Trophoblast cell (in vitro differentiated cells and primary cell): Measurements from ENCODE around the gene KCNJ10.
"Not testable (repeated sequence)": the region's sequence is repeated elsewhere in the genome, so short reads cannot be mapped to it uniquely, and the experiment has no call there.

Experiments used
- DNase-seq, 2 donors: peaks; one replicate each; pipeline ENCODE4 v3.0.0-alpha.2; 2016
- H2AFZ ChIP-seq: 2 replicates; pipeline ENCODE4 v1.6.1; 2013; ENCODE audit warnings: low read length, moderate library complexity, mild to moderate bottlenecking; ENCODE audit not compliant: insufficient read depth, poor library complexity
- H2AK5ac ChIP-seq: 2 replicates; pipeline ENCODE4 v1.6.1; 2013; ENCODE audit warnings: mild to moderate bottlenecking, low read length
- H2BK120ac ChIP-seq: 2 replicates; pipeline ENCODE4 v1.6.1; 2013; ENCODE audit warnings: low read length, mild to moderate bottlenecking, moderate library complexity; ENCODE audit not compliant: insufficient read depth, poor library complexity
- H2BK12ac ChIP-seq: 2 replicates; pipeline ENCODE4 v1.6.1; 2013; ENCODE audit warnings: mild to moderate bottlenecking, low read length, moderate library complexity
- H2BK5ac ChIP-seq: 2 replicates; pipeline ENCODE4 v1.6.1; 2013; ENCODE audit warnings: low read length, low read depth, moderate library complexity, mild to moderate bottlenecking; ENCODE audit not compliant: poor library complexity
- H3K14ac ChIP-seq: 2 replicates; pipeline ENCODE4 v1.6.1; 2013; ENCODE audit warnings: mild to moderate bottlenecking, low read length
- H3K18ac ChIP-seq: 2 replicates; pipeline ENCODE4 v1.6.1; 2013; ENCODE audit warnings: mild to moderate bottlenecking, low read length
- H3K23ac ChIP-seq: 2 replicates; pipeline ENCODE4 v1.6.1; 2013; ENCODE audit warnings: low read length
- H3K27ac ChIP-seq: 2 replicates; pipeline ENCODE4 v1.5.1; 2013; ENCODE audit warnings: low read depth, mild to moderate bottlenecking, inconsistent platforms, low read length, moderate library complexity
- H3K27me3 ChIP-seq: 2 replicates; pipeline ENCODE4 v1.6.1; 2013; ENCODE audit warnings: inconsistent platforms, mild to moderate bottlenecking, low read length, moderate library complexity; ENCODE audit not compliant: insufficient read depth
- H3K36me3 ChIP-seq, 2 experiments: 1 replicate in 1 of 2; 2 replicates in 1 of 2; pipeline ENCODE4 v1.6.1; 2013; ENCODE audit warnings: low read length in 2 of 2, mild to moderate bottlenecking in 2 of 2, moderate library complexity in 1 of 2; ENCODE audit not compliant: insufficient read depth in 2 of 2, control insufficient read depth in 1 of 2
- H3K4ac ChIP-seq: 2 replicates; pipeline ENCODE4 v1.6.1; 2013; ENCODE audit warnings: low read depth, mild to moderate bottlenecking, low read length, moderate library complexity
- H3K4me1 ChIP-seq, 2 experiments: 1 replicate in 1 of 2; 2 replicates in 1 of 2; pipeline ENCODE4 v1.6.1; 2013; ENCODE audit warnings: low read length in 2 of 2, mild to moderate bottlenecking in 2 of 2, moderate library complexity in 1 of 2; ENCODE audit not compliant: insufficient read depth in 2 of 2, control insufficient read depth in 1 of 2
- H3K4me2 ChIP-seq: 2 replicates; pipeline ENCODE4 v1.6.1; 2013; ENCODE audit warnings: inconsistent platforms, mild to moderate bottlenecking, low read length, moderate library complexity
- H3K4me3 ChIP-seq: 2 replicates; pipeline ENCODE4 v1.5.1; 2013; ENCODE audit warnings: mild to moderate bottlenecking, low read depth, low read length, inconsistent platforms
- H3K79me1 ChIP-seq: one replicate; pipeline ENCODE4 v1.6.1; 2013; ENCODE audit warnings: low read length
- H3K79me2 ChIP-seq: 2 replicates; pipeline ENCODE4 v1.6.1; 2013; ENCODE audit warnings: low read length, mild to moderate bottlenecking; ENCODE audit not compliant: control insufficient read depth, insufficient read depth, poor library complexity
- H3K9ac ChIP-seq: 2 replicates; pipeline ENCODE4 v1.6.1; 2013; ENCODE audit warnings: mild to moderate bottlenecking, low read length
- H3K9me3 ChIP-seq: 2 replicates; pipeline ENCODE4 v1.6.1; 2013; ENCODE audit warnings: low read depth, mild to moderate bottlenecking, control low read depth, inconsistent platforms, low read length; ENCODE audit not compliant: insufficient read depth
- H4K12ac ChIP-seq: 2 replicates; pipeline ENCODE4 v1.6.1; 2013; ENCODE audit warnings: low read depth, mild to moderate bottlenecking, low read length, moderate library complexity
- H4K8ac ChIP-seq: 2 replicates; pipeline ENCODE4 v1.6.1; 2013; ENCODE audit warnings: low read depth, mild to moderate bottlenecking, low read length, moderate library complexity
- H4K91ac ChIP-seq: one replicate; pipeline ENCODE4 v1.6.1; 2013; ENCODE audit warnings: low read depth, mild to moderate bottlenecking, low read length, moderate library complexity
- WGBS: extraction: QIAGEN DNeasy Blood & Tissue Kit; methylation state at CpG from one replicate; pipeline ENCODE4 v1.1.7; 2013; ENCODE audit warnings: missing lambda C conversion rate; ENCODE audit not compliant: insufficient read length, insufficient coverage; ENCODE audit errors: extremely low coverage; 5-methylcytosine and 5-hydroxymethylcytosine counted together

The KCNJ10 gene

DNA sequence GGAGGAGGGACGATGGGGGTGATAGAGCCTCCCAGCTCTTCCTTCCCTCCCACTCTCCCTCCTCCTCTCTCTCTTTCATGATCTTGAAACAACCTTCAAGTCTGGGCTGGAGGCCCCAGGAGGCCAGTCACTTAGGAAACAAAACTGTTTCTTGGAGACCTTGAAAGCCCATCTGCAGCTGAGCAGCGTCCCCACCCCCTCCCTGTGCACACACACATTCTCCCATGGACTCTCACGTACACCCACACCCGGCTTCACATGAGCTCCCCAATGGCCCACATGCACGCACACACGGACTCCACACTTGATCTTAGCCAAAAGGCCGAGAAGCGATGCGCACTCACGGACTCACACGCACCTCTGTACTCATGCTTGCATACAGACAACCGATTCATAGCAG is 42.4 kb upstream of the KCNJ10 start:
- H3K4ac ChIP-seq = no peak overlapping the region
- no peak overlapping the region for H2BK120ac ChIP-seq
- H3K9me3 ChIP-seq = peaks cover 3% of the 10 kb centered on the region
- H3K27me3 ChIP-seq = no peaks in the 10 kb centered on the region
- H3K27ac ChIP-seq = no peak overlapping the region
- H2AK5ac ChIP-seq = no peak overlapping the region
- no peaks in the 10 kb centered on the region for H3K36me3 ChIP-seq
- H3K18ac ChIP-seq = no peak overlapping the region
- no peak overlapping the region for H2BK5ac ChIP-seq
- no peaks in the 10 kb centered on the region for H3K79me1 ChIP-seq
- no CpG with 5 or more reads among the region's 12 CpGs for WGBS
- no peak overlapping the region for H3K23ac ChIP-seq
- H2AFZ ChIP-seq = no peak overlapping the region
- H4K12ac ChIP-seq = no peak overlapping the region
- no peak overlapping the region for H3K4me3 ChIP-seq
- H3K14ac ChIP-seq = no peak overlapping the region
- H4K8ac ChIP-seq = no peak overlapping the region
- H4K91ac ChIP-seq = no peak overlapping the region
- no peak overlapping the region for H3K9ac ChIP-seq
- H3K4me2 ChIP-seq = no peak overlapping the region
- H3K4me1 ChIP-seq = peaks cover 0 to 1% of the 10 kb centered on the region in 2 experiments
- no peak for DNase-seq
- H2BK12ac ChIP-seq = no peak overlapping the region
- H3K79me2 ChIP-seq = no peaks in the 10 kb centered on the region

GRCh38 chr1:160111462-160111861 is 41.5 kb upstream of the KCNJ10 start:
- not testable (repeated sequence) for H4K8ac ChIP-seq, H2AFZ ChIP-seq, H3K27me3 ChIP-seq, H2BK5ac ChIP-seq, H3K4me1 ChIP-seq, H2BK120ac ChIP-seq, H4K12ac ChIP-seq, H3K23ac ChIP-seq, H3K18ac ChIP-seq, H3K9ac ChIP-seq, H2AK5ac ChIP-seq, H3K14ac ChIP-seq, H3K27ac ChIP-seq, H3K4ac ChIP-seq, DNase-seq, H3K4me2 ChIP-seq, H3K79me1 ChIP-seq, H4K91ac ChIP-seq, H3K4me3 ChIP-seq, H3K9me3 ChIP-seq, H2BK12ac ChIP-seq, H3K36me3 ChIP-seq, H3K79me2 ChIP-seq
- no CpG with 5 or more reads among the region's 10 CpGs for WGBS

DNA sequence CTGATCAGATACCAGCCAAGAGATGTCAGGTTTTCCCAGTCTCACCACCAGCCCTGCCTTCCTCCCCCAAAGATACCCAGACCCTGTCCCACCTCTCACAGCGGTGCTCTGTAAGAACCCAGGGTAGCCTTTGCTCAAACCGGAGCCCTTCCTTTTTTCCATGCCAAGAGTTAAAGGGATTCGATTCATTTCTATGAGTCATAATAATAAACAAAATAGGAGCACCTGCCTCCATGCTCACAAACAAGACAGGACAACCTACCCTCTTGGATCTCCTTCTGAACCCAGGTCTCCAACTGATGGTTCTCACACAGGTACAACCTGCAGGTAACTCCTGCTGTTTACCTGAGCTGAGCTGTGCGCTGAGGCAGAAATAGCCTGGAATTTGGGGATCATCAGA is 39.7 kb upstream of the KCNJ10 start:
- Histone ChIP-seq H2BK5ac (no peak overlapping the region), H4K8ac (no peak overlapping the region), H2AFZ (no peak overlapping the region), H3K14ac (no peak overlapping the region), H2BK120ac (no peak overlapping the region), H3K4me3 (no peak overlapping the region), H3K4me1 (peaks cover 0 to 4% of the 10 kb centered on the region in 2 experiments), H3K79me2 (no peaks in the 10 kb centered on the region), H4K91ac (no peak overlapping the region), H3K36me3 (no peaks in the 10 kb centered on the region), H2BK12ac (no peak overlapping the region), H3K27ac (no peak overlapping the region), H3K4me2 (no peak overlapping the region), H3K79me1 (no peaks in the 10 kb centered on the region), H4K12ac (no peak overlapping the region), H3K18ac (no peak overlapping the region), H3K4ac (no peak overlapping the region), H2AK5ac (no peak overlapping the region), H3K9me3 (peaks cover 3% of the 10 kb centered on the region), H3K27me3 (no peaks in the 10 kb centered on the region), H3K23ac (no peak overlapping the region), H3K9ac (no peak overlapping the region)
- DNase-seq = no peak
- WGBS = no CpG with 5 or more reads among the region's 4 CpGs

GRCh38 chr1:160108888-160109662 is 39.1 kb upstream of the KCNJ10 start:
- Histone ChIP-seq H4K12ac (no peak overlapping the region), H3K4me2 (no peak overlapping the region), H3K4ac (no peak overlapping the region), H2AK5ac (no peak overlapping the region), H4K8ac (no peak overlapping the region), H3K27ac (no peak overlapping the region), H3K9ac (no peak overlapping the region), H3K79me1 (no peaks in the 10 kb centered on the region), H3K79me2 (no peaks in the 10 kb centered on the region), H3K27me3 (no peaks in the 10 kb centered on the region), H4K91ac (no peak overlapping the region), H3K4me3 (no peak overlapping the region), H3K23ac (no peak overlapping the region), H2BK5ac (no peak overlapping the region), H3K9me3 (peaks cover 3% of the 10 kb centered on the region), H3K36me3 (no peaks in the 10 kb centered on the region), H2AFZ (peak overlapping the region; percentile 3), H3K18ac (no peak overlapping the region), H3K14ac (no peak overlapping the region), H2BK12ac (no peak overlapping the region), H3K4me1 (peaks cover 0 to 4% of the 10 kb centered on the region in 2 experiments), H2BK120ac (no peak overlapping the region)
- WGBS = no CpG with 5 or more reads among the region's 6 CpGs
- peak in 1 of 2 donors; percentile 62 for DNase-seq
